OCI-LY3 (cell line): Measurements from ENCODE around the gene ZNF502.

Experiments used
- H2AFZ ChIP-seq: fragments of 200-600, 300-600 bp; shearing (Covaris generic); 2 replicates; pipeline ENCODE4 v1.6.0; 2014; ENCODE audit warnings: antibody characterized with exemption, low read depth, low read length
- H3K27ac ChIP-seq: fragments of 200-600, 300-600 bp; sonication (generic); 2 replicates; pipeline ENCODE4 v1.5.1; 2014; ENCODE audit warnings: mild to moderate bottlenecking, low read length, moderate library complexity, mixed read lengths
- H3K27me3 ChIP-seq: fragments of 200-600, 300-600 bp; sonication (generic); 2 replicates; pipeline ENCODE4 v1.6.1; 2014; ENCODE audit warnings: low read depth, low read length, mixed read lengths
- H3K36me3 ChIP-seq: fragments of 200-600, 300-600 bp; sonication (generic); replicated peaks from 2 replicates; pipeline ENCODE3; 2014; ENCODE audit warnings: low read depth, low read length, mixed read lengths
- H3K4me1 ChIP-seq: fragments of 300-600, 200-600 bp; sonication (generic); 2 replicates; pipeline ENCODE4 v1.6.1; 2014; ENCODE audit warnings: low read length, mixed read lengths
- H3K4me2 ChIP-seq: fragments of 200-600, 300-600 bp; sonication (generic); 2 replicates; pipeline ENCODE4 v1.6.1; 2014; ENCODE audit warnings: low read length, mixed read lengths
- H3K4me3 ChIP-seq: fragments of 300-600, 200-600 bp; sonication (generic); 2 replicates; pipeline ENCODE4 v1.5.1; 2014; ENCODE audit warnings: antibody characterized with exemption, mild to moderate bottlenecking, low read length, moderate library complexity
- H3K79me2 ChIP-seq: fragments of 300-600, 200-600 bp; shearing (Covaris generic); 2 replicates; pipeline ENCODE4 v1.6.1; 2014; ENCODE audit warnings: mild to moderate bottlenecking, low read length, mixed read lengths
- H3K9ac ChIP-seq: fragments of 300-600, 200-600 bp; shearing (Covaris generic); 2 replicates; pipeline ENCODE4 v1.6.0; 2014; ENCODE audit warnings: mild to moderate bottlenecking, low read length, moderate library complexity
- H3K9me3 ChIP-seq: fragments of 200-600, 300-600 bp; shearing (Covaris generic); 2 replicates; pipeline ENCODE4 v1.6.1; 2014; ENCODE audit warnings: low read length, mixed read lengths; ENCODE audit not compliant: insufficient read depth
- H4K20me1 ChIP-seq: fragments of 200-600, 300-600 bp; sonication (generic); 2 replicates; pipeline ENCODE4 v1.6.1; 2016; ENCODE audit warnings: low read length, mixed read lengths; ENCODE audit not compliant: insufficient read depth
- CTCF ChIP-seq: fragments of 200-600, 300-600 bp; sonication (generic); IDR thresholded peaks from 2 replicates; pipeline ENCODE4 v1.5.1; 2014; ENCODE audit warnings: antibody characterized with exemption, low read length, low read depth
- EZH2phosphoT487 ChIP-seq: fragments of 200-600 bp; shearing (Covaris generic); IDR thresholded peaks from 2 replicates; pipeline ENCODE4 v1.6.1; 2018; ENCODE audit warnings: antibody characterized with exemption, mixed run types, low read depth

The ZNF502 gene

GRCh38 chr3:44685128-44685800 is 27.2 kb upstream of the ZNF502 start:
- H3K79me2 ChIP-seq = no peaks in the 10 kb centered on the region
- 0 out of 2 replicates have a peak, but pooled peaks cover 3% of the 10 kb centered on the region for H3K9me3 ChIP-seq
- no peaks in the 10 kb centered on the region for H3K36me3 ChIP-seq
- H3K27ac ChIP-seq = no peak overlapping the region
- H2AFZ ChIP-seq = no peak overlapping the region
- no peak overlapping the region for H3K9ac ChIP-seq
- H3K4me3 ChIP-seq = no peak overlapping the region
- TF ChIP-seq CTCF (no peak), EZH2phosphoT487 (no peak)
- H3K27me3 ChIP-seq = no peaks in the 10 kb centered on the region
- no peaks in the 10 kb centered on the region for H4K20me1 ChIP-seq
- no peak overlapping the region for H3K4me2 ChIP-seq
- H3K4me1 ChIP-seq = no peaks in the 10 kb centered on the region

DNA sequence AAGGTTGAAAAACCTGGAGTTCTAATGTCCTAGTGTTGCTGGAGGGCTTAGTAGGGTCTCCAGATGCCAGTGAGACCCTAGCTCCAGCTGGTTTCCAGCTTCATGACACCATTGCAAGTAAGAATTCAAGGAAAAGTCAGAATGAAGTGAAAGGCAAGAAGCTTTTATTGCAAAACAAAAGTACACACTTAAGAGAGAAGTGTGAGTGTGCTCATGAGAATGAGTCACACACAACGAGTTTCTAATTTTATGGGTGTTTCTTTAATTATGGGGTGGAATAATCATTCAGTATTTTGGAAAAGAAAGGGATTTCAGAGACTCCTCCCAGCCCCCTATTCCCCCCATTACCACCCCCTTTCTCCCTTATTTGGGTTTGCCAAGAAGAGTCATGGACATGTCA is 24.6 kb upstream of the ZNF502 start:
- no peaks in the 10 kb centered on the region for H3K27me3 ChIP-seq
- H3K4me1 ChIP-seq = no peaks in the 10 kb centered on the region
- H3K9me3 ChIP-seq = 0 out of 2 replicates have a peak, but pooled peaks cover 3% of the 10 kb centered on the region
- no peak overlapping the region for H2AFZ ChIP-seq
- no peak overlapping the region for H3K9ac ChIP-seq
- no peak overlapping the region for H3K4me2 ChIP-seq
- no peaks in the 10 kb centered on the region for H3K36me3 ChIP-seq
- no peaks in the 10 kb centered on the region for H3K79me2 ChIP-seq
- no peak overlapping the region for H3K27ac ChIP-seq
- no peaks in the 10 kb centered on the region for H4K20me1 ChIP-seq
- TF ChIP-seq EZH2phosphoT487 (no peak), CTCF (no peak)
- H3K4me3 ChIP-seq = no peak overlapping the region

DNA sequence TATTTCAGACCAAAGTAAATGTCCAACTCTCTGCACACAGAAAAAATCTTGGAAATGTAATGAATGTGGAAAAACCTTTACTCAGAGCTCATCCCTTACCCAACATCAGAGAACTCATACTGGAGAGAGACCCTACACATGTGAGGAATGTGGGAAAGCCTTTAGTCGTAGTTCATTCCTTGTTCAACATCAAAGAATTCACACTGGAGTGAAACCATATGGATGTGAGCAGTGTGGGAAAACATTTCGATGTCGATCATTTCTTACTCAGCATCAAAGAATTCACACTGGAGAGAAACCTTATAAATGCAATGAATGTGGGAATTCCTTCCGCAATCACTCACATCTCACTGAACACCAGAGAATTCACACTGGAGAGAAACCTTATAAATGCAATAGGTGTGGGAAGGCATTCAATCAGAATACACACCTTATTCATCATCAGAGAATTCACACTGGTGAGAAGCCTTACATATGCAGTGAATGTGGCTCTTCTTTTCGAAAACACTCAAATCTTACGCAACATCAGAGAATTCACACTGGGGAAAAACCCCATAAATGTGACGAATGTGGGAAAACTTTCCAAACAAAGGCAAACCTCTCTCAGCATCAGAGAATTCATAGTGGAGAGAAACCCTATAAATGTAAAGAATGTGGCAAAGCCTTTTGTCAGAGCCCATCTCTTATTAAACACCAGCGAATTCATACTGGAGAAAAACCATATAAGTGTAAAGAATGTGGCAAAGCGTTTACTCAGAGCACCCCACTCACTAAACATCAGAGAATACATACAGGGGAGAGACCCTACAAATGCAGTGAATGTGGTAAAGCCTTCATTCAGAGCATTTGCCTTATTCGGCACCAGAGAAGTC is 9.0 kb downstream of the ZNF502 start:
- TF ChIP-seq EZH2phosphoT487 (no peak), CTCF (no peak)
- H3K79me2 ChIP-seq = no peaks in the 10 kb centered on the region
- H2AFZ ChIP-seq = no peak overlapping the region
- H3K4me2 ChIP-seq = no peak overlapping the region
- H3K9me3 ChIP-seq = peaks cover 73% of the 10 kb centered on the region
- H4K20me1 ChIP-seq = no peaks in the 10 kb centered on the region
- H3K27me3 ChIP-seq = no peaks in the 10 kb centered on the region
- no peak overlapping the region for H3K9ac ChIP-seq
- no peaks in the 10 kb centered on the region for H3K36me3 ChIP-seq
- H3K27ac ChIP-seq = no peak overlapping the region
- no peaks in the 10 kb centered on the region for H3K4me1 ChIP-seq
- no peak overlapping the region for H3K4me3 ChIP-seq

GRCh38 chr3:44722103-44722401 is 9.6 kb downstream of the ZNF502 start:
- Histone ChIP-seq H3K36me3 (no peaks in the 10 kb centered on the region), H3K4me2 (no peak overlapping the region), H3K4me3 (no peak overlapping the region), H3K27me3 (no peaks in the 10 kb centered on the region), H3K27ac (no peak overlapping the region), H4K20me1 (no peaks in the 10 kb centered on the region), H2AFZ (no peak overlapping the region), H3K79me2 (no peaks in the 10 kb centered on the region), H3K9ac (no peak overlapping the region), H3K9me3 (peaks cover 69% of the 10 kb centered on the region), H3K4me1 (no peaks in the 10 kb centered on the region)
- TF ChIP-seq CTCF (no peak), EZH2phosphoT487 (no peak)
